Left ventricle myocardium inferior (tissue), 1 donor: Measurements from ENCODE around the gene ARFIP1. TPM values are rescaled to one million over a fixed set of nuclear protein-coding genes. Genes with fewer than 3 reads are reported as not detected.

ENCODE experiments used
- DNase-seq: peaks from one replicate; pipeline ENCODE4 v3.0.0-alpha.2; 2020
- H3K27ac ChIP-seq: fragments of 200-600 bp; replicated peaks from 2 replicates; pipeline ENCODE4 v1.8.0; 2021
- H3K27me3 ChIP-seq: fragments of 200-600 bp; 2 replicates; pipeline ENCODE4 v1.8.0; 2021; ENCODE audit warnings: low read depth
- H3K36me3 ChIP-seq: fragments of 200-600 bp; 2 replicates; pipeline ENCODE4 v1.8.0; 2021
- H3K4me1 ChIP-seq: fragments of 200-600 bp; 2 replicates; pipeline ENCODE4 v1.8.0; 2021
- H3K4me3 ChIP-seq: fragments of 200-600 bp; 2 replicates; pipeline ENCODE4 v1.8.0; 2021; ENCODE audit warnings: mild to moderate bottlenecking, moderate library complexity
- H3K9me3 ChIP-seq: fragments of 200-600 bp; replicated peaks from 2 replicates; pipeline ENCODE4 v1.8.0; 2021
- CTCF ChIP-seq: fragments of 200-600 bp; IDR thresholded peaks from 2 replicates; pipeline ENCODE4 v1.8.0; 2021; ENCODE audit warnings: antibody characterized with exemption, mild to moderate bottlenecking, borderline replicate concordance
- intact Hi-C: fragments of 100-400 bp; cut with micrococcal nuclease; formaldehyde crosslinking; loops from one replicate; pipeline ENCODE4 v1.11.0; 2022
- total RNA-seq: library from RNA; stranded (reverse); fragmentation: NEBNext Ultra II Directional; extraction: Animal tissue kit (Norgen Biotek cat#: 25700); gene quantifications from one replicate; pipeline ENCODE4 v1.2.1, GENCODE V29; 2021
- donor health status: DM: no; HTN: yes; CAD: no; lungs with severe emphysema.

The ARFIP1 gene
- total RNA-seq, 1 donor from 2014 or later, result 13.2 TPM

- no peak for TF ChIP-seq CTCF
- H3K4me1 ChIP-seq, result peaks cover 20% of the 10 kb centered on the region
- H3K27ac ChIP-seq, result no peak overlapping the region
- no peak for DNase-seq
- no peaks in the 10 kb centered on the region for H3K27me3 ChIP-seq
- no peaks in the 10 kb centered on the region for H3K36me3 ChIP-seq
- H3K9me3 ChIP-seq, result no peaks in the 10 kb centered on the region
- no peak overlapping the region for H3K4me3 ChIP-seq
- intact Hi-C loops, result no loop called here
These were observed 16.1 kb downstream of the ARFIP1 start for GRCh38 chr4:152795891-152796290.

GRCh38 chr4:152803541-152803940 lies 23.8 kb downstream of the ARFIP1 start:
- intact Hi-C loops, result no loop called here
- DNase-seq, result no peak
- no peaks in the 10 kb centered on the region for H3K27me3 ChIP-seq
- no peak overlapping the region for H3K4me3 ChIP-seq
- no peaks in the 10 kb centered on the region for H3K9me3 ChIP-seq
- H3K36me3 ChIP-seq, result no peaks in the 10 kb centered on the region
- H3K27ac ChIP-seq, result no peak overlapping the region
- peaks cover 17% of the 10 kb centered on the region for H3K4me1 ChIP-seq
- no peak for TF ChIP-seq CTCF

- intact Hi-C loops, result no loop called here
- H3K27me3 ChIP-seq, result no peaks in the 10 kb centered on the region
- no peak overlapping the region for H3K27ac ChIP-seq
- no peak overlapping the region for H3K4me3 ChIP-seq
- no peak for TF ChIP-seq CTCF
- no peak for DNase-seq
- peaks cover 17% of the 10 kb centered on the region for H3K4me1 ChIP-seq
- no peaks in the 10 kb centered on the region for H3K9me3 ChIP-seq
- no peaks in the 10 kb centered on the region for H3K36me3 ChIP-seq
These were observed 25.4 kb downstream of the ARFIP1 start for GRCh38 chr4:152805071-152805650.

- no peak for DNase-seq
- intact Hi-C loops, result no loop called here
- no peak overlapping the region for H3K27ac ChIP-seq
- no peaks in the 10 kb centered on the region for H3K9me3 ChIP-seq
- H3K27me3 ChIP-seq, result no peaks in the 10 kb centered on the region
- no peaks in the 10 kb centered on the region for H3K36me3 ChIP-seq
- peaks cover 17% of the 10 kb centered on the region for H3K4me1 ChIP-seq
- TF ChIP-seq CTCF, result no peak
- no peak overlapping the region for H3K4me3 ChIP-seq
These were observed 26.1 kb downstream of the ARFIP1 start for GRCh38 chr4:152805818-152806217.

GRCh38 chr4:152806501-152807125 lies 26.9 kb downstream of the ARFIP1 start:
- H3K36me3 ChIP-seq, result no peaks in the 10 kb centered on the region
- DNase-seq, result no peak
- peaks cover 17% of the 10 kb centered on the region for H3K4me1 ChIP-seq
- no peak overlapping the region for H3K4me3 ChIP-seq
- no peak overlapping the region for H3K27ac ChIP-seq
- intact Hi-C loops, result no loop called here
- H3K9me3 ChIP-seq, result no peaks in the 10 kb centered on the region
- H3K27me3 ChIP-seq, result no peaks in the 10 kb centered on the region
- no peak for TF ChIP-seq CTCF
